ENCODE data around the gene TGOLN2. TPM values are rescaled to one million over a fixed set of nuclear protein-coding genes. Genes with fewer than 3 reads are reported as not detected.
"Not testable (repeated sequence)": the region's sequence is repeated elsewhere in the genome, so short reads cannot be mapped to it uniquely, and the experiment has no call there.

The TGOLN2 gene
- total and polyA plus RNA-seq, 5 donors = 29.9 to 82.6 (median 77.0) TPM

GRCh38 chr2:85355521-85355920 is 27.7 kb upstream of the TGOLN2 start:
- Histone ChIP-seq H3K27me3 (ENCODE audit: control insufficient read depth, insufficient read depth) (no peaks in the 10 kb centered on the region), H3K27ac (ENCODE audit: low read length) (no peak overlapping the region), H3K9me3 (ENCODE audit: control insufficient read depth, low read length) (no peaks in the 10 kb centered on the region), H3K4me1 (ENCODE audit: control insufficient read depth, insufficient read depth, low read length) (peaks cover 6% of the 10 kb centered on the region), H3K4me3 (ENCODE audit: low read length) (peak overlapping the region; percentile 89)
- ATAC-seq (no peak), DNase-seq (no peak)
- WGBS = 75% methylated on average over 3 of the region's 3 CpGs
- intact Hi-C loops (cut with DNase I) = no loop called here

GRCh38 chr2:85355073-85355410 is 27.3 kb upstream of the TGOLN2 start:
- Histone ChIP-seq H3K27ac (ENCODE audit: low read length) (peak overlapping the region; percentile 90), H3K4me1 (ENCODE audit: control insufficient read depth, insufficient read depth, low read length) (peaks cover 6% of the 10 kb centered on the region), H3K27me3 (ENCODE audit: control insufficient read depth, insufficient read depth) (no peaks in the 10 kb centered on the region), H3K4me3 (ENCODE audit: low read length) (peak overlapping the region; percentile 89), H3K9me3 (ENCODE audit: control insufficient read depth, low read length) (no peaks in the 10 kb centered on the region)
- WGBS = 10% methylated on average over 10 of the region's 10 CpGs
- DNase-seq (peak in 2 of 3 donors; percentile 36 to 59), ATAC-seq (peak in 1 of 2 donors; percentile 5)
- intact Hi-C loops (cut with DNase I) = no loop called here

- under 1% methylated on average over 42 of the region's 42 CpGs for WGBS
- Histone ChIP-seq H3K27ac (ENCODE audit: low read length) (peak within 1 kb of the TSS; percentile 91), H3K4me3 (ENCODE audit: low read length) (peak within 1 kb of the TSS; percentile 89), H3K4me1 (ENCODE audit: control insufficient read depth, insufficient read depth, low read length) (peaks cover 6% of the 10 kb centered on the region), H3K27me3 (ENCODE audit: control insufficient read depth, insufficient read depth) (no peaks in the 10 kb centered on the region), H3K9me3 (ENCODE audit: control insufficient read depth, low read length) (no peaks in the 10 kb centered on the region)
- intact Hi-C loops (cut with DNase I) = no loop called here
- ATAC-seq = peak; percentile 97 to 98
- peak; percentile 97 to 98 (median 97) for DNase-seq
Measured at GRCh38 chr2:85354286-85355072, 26.7 kb upstream of the TGOLN2 start, which contains the start of the genes ELMOD3 and RETSAT. TSS of gene ELMOD3 (plus strand) at chr2:85354769. CDS start at chr2:85357199, 2,430 bp downstream. TSS of gene RETSAT (minus strand) at chr2:85354528. CDS start at chr2:85354507, 21 bp downstream.

GRCh38 chr2:85353876-85354285 is 26.1 kb upstream of the TGOLN2 start:
- Histone ChIP-seq H3K9me3 (ENCODE audit: control insufficient read depth, low read length) (no peaks in the 10 kb centered on the region), H3K4me3 (ENCODE audit: low read length) (peak overlapping the region; percentile 85), H3K27me3 (ENCODE audit: control insufficient read depth, insufficient read depth) (no peaks in the 10 kb centered on the region), H3K4me1 (ENCODE audit: control insufficient read depth, insufficient read depth, low read length) (peaks cover 6% of the 10 kb centered on the region), H3K27ac (ENCODE audit: low read length) (peak overlapping the region; percentile 91)
- intact Hi-C loops (cut with DNase I) = no loop called here
- peak; percentile 36 to 72 for ATAC-seq
- DNase-seq = peak; percentile 66 to 73 (median 69)
- 14% methylated on average over 16 of the region's 16 CpGs for WGBS

GRCh38 chr2:85347599-85347998 is 19.8 kb upstream of the TGOLN2 start:
- Histone ChIP-seq H3K27me3 (ENCODE audit: control insufficient read depth, insufficient read depth) (no peaks in the 10 kb centered on the region), H3K9me3 (ENCODE audit: control insufficient read depth, low read length) (no peaks in the 10 kb centered on the region), H3K27ac (ENCODE audit: low read length) (no peak overlapping the region), H3K4me1 (ENCODE audit: control insufficient read depth, insufficient read depth, low read length) (no peaks in the 10 kb centered on the region), H3K4me3 (ENCODE audit: low read length) (no peak overlapping the region)
- ATAC-seq (no peak), DNase-seq (no peak)
- WGBS = 70% methylated on average over 3 of the region's 3 CpGs
- intact Hi-C loops (cut with DNase I) = no loop called here

- Histone ChIP-seq H3K27me3 (ENCODE audit: control insufficient read depth, insufficient read depth) (no peaks in the 10 kb centered on the region), H3K9me3 (ENCODE audit: control insufficient read depth, low read length) (no peaks in the 10 kb centered on the region), H3K4me1 (ENCODE audit: control insufficient read depth, insufficient read depth, low read length) (no peaks in the 10 kb centered on the region), H3K27ac (ENCODE audit: low read length) (no peak overlapping the region), H3K4me3 (ENCODE audit: low read length) (no peak overlapping the region)
- 90% methylated on average over 14 of the region's 14 CpGs for WGBS
- intact Hi-C loops (cut with DNase I) = no loop called here
- ATAC-seq = no peak
- no peak for DNase-seq
Measured at GRCh38 chr2:85344356-85344954, 16.7 kb upstream of the TGOLN2 start.

- H3K4me3 ChIP-seq (ENCODE audit: low read length); intact Hi-C loops (cut with DNase I): not testable (repeated sequence)
- peak in 1 of 2 donors; percentile 29 for ATAC-seq
Measured at GRCh38 chr2:85343207-85343895, 15.6 kb upstream of the TGOLN2 start.

GRCh38 chr2:85342156-85342555 is 14.4 kb upstream of the TGOLN2 start:
- ATAC-seq (no peak), DNase-seq (no peak)
- no peaks in the 10 kb centered on the region for H3K9me3 ChIP-seq (ENCODE audit: control insufficient read depth, low read length)
- no peaks in the 10 kb centered on the region for H3K27me3 ChIP-seq (ENCODE audit: control insufficient read depth, insufficient read depth)
- no peak overlapping the region for H3K4me3 ChIP-seq (ENCODE audit: low read length)
- no peaks in the 10 kb centered on the region for H3K4me1 ChIP-seq (ENCODE audit: control insufficient read depth, insufficient read depth, low read length)
- no peak overlapping the region for H3K27ac ChIP-seq (ENCODE audit: low read length)
- intact Hi-C loops (cut with DNase I) = no loop called here
- 83% methylated on average over 3 of the region's 3 CpGs for WGBS

More at GRCh38 chr2:85343207-85343895, 15.6 kb upstream of the TGOLN2 start:
- not testable (repeated sequence) for H3K9me3 ChIP-seq (ENCODE audit: control insufficient read depth, low read length); H3K27ac ChIP-seq (ENCODE audit: low read length); DNase-seq; H3K27me3 ChIP-seq (ENCODE audit: control insufficient read depth, insufficient read depth); H3K4me1 ChIP-seq (ENCODE audit: control insufficient read depth, insufficient read depth, low read length)
- 92% methylated on average over 10 of the region's 10 CpGs for WGBS

- Histone ChIP-seq H3K9me3 (ENCODE audit: control insufficient read depth, low read length) (no peaks in the 10 kb centered on the region), H3K27ac (ENCODE audit: low read length) (no peak overlapping the region), H3K27me3 (ENCODE audit: control insufficient read depth, insufficient read depth) (no peaks in the 10 kb centered on the region), H3K4me1 (ENCODE audit: control insufficient read depth, insufficient read depth, low read length) (no peaks in the 10 kb centered on the region), H3K4me3 (ENCODE audit: low read length) (no peak overlapping the region)
- intact Hi-C loops (cut with DNase I) = no loop called here
- 91% methylated on average over 30 of the region's 30 CpGs for WGBS
- ATAC-seq (no peak), DNase-seq (no peak)
Measured at GRCh38 chr2:85341269-85342029, 13.7 kb upstream of the TGOLN2 start.

- H3K4me3 ChIP-seq (ENCODE audit: low read length) = no peak overlapping the region
- no peak for ATAC-seq
- intact Hi-C loops (cut with DNase I) = no loop called here
- no peaks in the 10 kb centered on the region for H3K9me3 ChIP-seq (ENCODE audit: control insufficient read depth, low read length)
- H3K27me3 ChIP-seq (ENCODE audit: control insufficient read depth, insufficient read depth) = no peaks in the 10 kb centered on the region
- WGBS = 33% methylated on average over 13 of the region's 13 CpGs
- no peaks in the 10 kb centered on the region for H3K4me1 ChIP-seq (ENCODE audit: control insufficient read depth, insufficient read depth, low read length)
- no peak for DNase-seq
- no peak overlapping the region for H3K27ac ChIP-seq (ENCODE audit: low read length)
Measured at GRCh38 chr2:85340034-85340892, 12.5 kb upstream of the TGOLN2 start.
